Memory B cell (primary cell): ENCODE results near the gene HTT.
"Not testable (repeated sequence)": the region's sequence is repeated elsewhere in the genome, so short reads cannot be mapped to it uniquely, and the experiment has no call there.

Experiments used
- ATAC-seq: fragments of 150-1000 bp; cut with Tn5 transposase; 2 replicates; pipeline ENCODE4 v1.10.0; 2021; ENCODE audit warnings: low read depth, mild to moderate bottlenecking, moderate library complexity
- DNase-seq, 2 donors: peaks; one replicate each; pipeline ENCODE4 v3.0.0; 2022; ENCODE audit warnings: low spot score in 2 of 2
- H3K27ac Mint-ChIP-seq: one replicate; pipeline ENCODE4 v1.8.0; 2022; ENCODE audit warnings: mild to moderate bottlenecking, moderate library complexity, mixed read lengths
- H3K27me3 Mint-ChIP-seq: one replicate; pipeline ENCODE4 v1.8.0; 2022; ENCODE audit warnings: mixed read lengths
- H3K36me3 Mint-ChIP-seq: one replicate; pipeline ENCODE4 v1.8.0; 2022; ENCODE audit warnings: mild to moderate bottlenecking, mixed read lengths
- H3K4me1 Mint-ChIP-seq: one replicate; pipeline ENCODE4 v1.8.0; 2022; ENCODE audit warnings: mixed read lengths
- H3K4me3 Mint-ChIP-seq: one replicate; pipeline ENCODE4 v1.8.0; 2022; ENCODE audit warnings: mild to moderate bottlenecking, moderate library complexity, mixed read lengths
- H3K9me3 Mint-ChIP-seq: one replicate; pipeline ENCODE4 v1.8.0; 2022; ENCODE audit warnings: mixed read lengths

The HTT gene

DNA sequence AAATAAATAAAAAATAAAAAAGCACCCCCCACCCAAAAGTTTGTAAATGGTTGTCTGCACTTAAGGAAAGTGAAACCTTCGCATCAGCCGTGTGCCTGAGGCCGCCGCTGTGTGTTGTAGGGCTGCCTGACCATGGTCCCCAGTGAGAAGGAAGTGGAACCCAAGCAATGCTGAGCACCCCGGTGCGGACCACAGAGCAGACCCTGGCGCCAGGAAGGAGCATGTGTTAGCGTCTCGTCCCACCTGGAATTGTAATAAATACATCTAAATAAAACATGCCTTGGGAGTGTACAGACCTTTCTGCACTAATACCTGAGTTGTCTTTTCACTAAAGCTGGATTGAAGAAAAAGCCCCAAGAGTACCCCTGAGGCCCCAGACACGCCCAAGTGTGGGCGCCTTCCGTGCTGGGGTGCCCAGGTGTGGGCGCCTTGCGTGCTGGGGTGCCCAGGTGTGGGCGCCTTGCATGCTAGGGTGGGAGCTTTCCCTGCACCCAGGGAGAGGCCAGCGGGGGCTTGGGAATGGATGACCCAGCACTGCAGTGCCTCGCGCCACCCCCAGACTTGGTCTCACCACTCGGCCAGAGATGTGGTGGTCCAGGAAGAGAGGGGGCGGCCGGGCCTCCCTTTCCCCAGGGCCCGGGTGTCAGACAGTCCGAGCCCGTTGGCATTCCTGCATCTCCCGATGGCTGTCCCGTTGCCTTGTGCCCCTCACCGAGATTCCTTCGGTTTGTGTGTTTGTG lies 33.9 kb upstream of the HTT start:
- H3K4me3 Mint-ChIP-seq = peak overlapping the region; percentile 93
- peaks cover 41% of the 10 kb centered on the region for H3K4me1 Mint-ChIP-seq
- peaks cover 3% of the 10 kb centered on the region for H3K9me3 Mint-ChIP-seq
- H3K27ac Mint-ChIP-seq = peak overlapping the region; percentile 90
- H3K27me3 Mint-ChIP-seq = no peaks in the 10 kb centered on the region
- ATAC-seq (peak; percentile 38), DNase-seq (peak in 1 of 2 donors; percentile 28)
- peaks cover 4% of the 10 kb centered on the region for H3K36me3 Mint-ChIP-seq

DNA sequence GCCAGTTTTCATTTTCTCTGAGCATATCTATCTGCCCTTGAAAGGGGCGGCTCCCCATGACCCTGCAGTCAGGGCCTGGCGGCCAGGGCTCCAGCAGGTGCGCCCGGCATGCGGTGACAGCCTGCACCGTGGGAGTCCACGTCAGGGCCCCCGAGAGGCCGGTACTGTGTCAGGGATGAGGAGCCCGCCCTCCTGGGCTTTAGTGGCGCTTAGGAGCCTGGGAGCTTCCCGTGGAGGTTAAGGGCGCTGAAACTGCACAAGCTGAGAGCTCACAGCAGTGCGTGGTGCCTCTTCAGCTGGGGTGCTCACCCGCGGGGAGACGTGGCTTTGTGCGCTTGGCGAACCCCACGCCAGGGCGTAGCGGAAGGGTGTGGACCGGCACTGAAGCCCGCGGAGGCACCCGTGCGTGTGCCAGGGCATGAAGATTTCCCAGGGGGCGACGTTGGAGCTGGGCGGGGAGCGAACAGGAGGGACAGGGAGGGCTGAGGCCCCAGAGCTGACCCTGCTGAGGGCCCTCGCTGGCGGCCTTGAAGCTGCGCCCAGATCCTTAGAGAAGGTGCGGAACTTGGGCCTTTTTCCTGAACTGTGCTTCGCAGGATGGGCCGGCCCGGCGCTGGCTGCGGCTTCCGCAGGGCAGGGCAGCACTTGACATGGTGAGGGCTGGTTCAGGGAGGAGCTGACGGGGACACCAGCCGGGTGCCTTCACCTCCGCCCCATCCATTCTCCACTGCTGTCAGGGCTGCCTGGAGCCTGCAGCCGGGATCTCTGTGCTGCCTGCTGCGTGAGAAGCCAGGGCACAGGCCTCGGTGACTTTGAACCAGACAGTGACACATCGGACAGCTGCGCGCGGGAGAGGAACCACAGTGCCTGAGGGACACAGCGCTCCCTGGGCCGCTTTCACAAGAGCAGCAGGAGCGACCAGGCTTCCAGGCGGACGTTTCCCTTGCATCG lies 33.0 kb upstream of the HTT start:
- H3K36me3 Mint-ChIP-seq = peaks cover 5% of the 10 kb centered on the region
- peaks cover 3% of the 10 kb centered on the region for H3K9me3 Mint-ChIP-seq
- peak overlapping the region; percentile 90 for H3K27ac Mint-ChIP-seq
- ATAC-seq (peak; percentile 62), DNase-seq (peak; percentile 64)
- H3K27me3 Mint-ChIP-seq = no peaks in the 10 kb centered on the region
- H3K4me3 Mint-ChIP-seq = peak overlapping the region; percentile 93
- H3K4me1 Mint-ChIP-seq = peaks cover 48% of the 10 kb centered on the region

DNA sequence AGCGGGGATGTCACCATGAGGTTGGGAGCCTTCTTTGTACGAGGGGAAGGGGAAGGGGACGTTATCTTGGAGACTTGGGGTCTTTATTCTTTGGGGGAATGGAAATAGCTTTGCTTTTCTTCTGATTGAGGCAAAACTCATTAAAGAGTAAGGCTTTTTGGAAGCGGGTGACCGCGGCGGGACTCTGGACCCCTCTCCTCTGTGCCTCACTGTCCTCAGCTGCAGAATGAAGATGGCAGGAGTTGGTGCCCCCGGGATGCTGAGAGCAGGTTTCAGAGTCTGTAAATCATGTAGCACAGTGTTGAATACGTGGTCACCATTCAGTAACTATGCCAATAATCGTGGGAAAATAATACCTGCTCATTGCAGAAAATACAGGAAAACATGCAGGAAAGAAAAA lies 32.3 kb upstream of the HTT start:
- no peak for DNase-seq
- Mint-ChIP-seq H3K27ac (peak overlapping the region; percentile 90), H3K36me3 (peaks cover 5% of the 10 kb centered on the region), H3K27me3 (no peaks in the 10 kb centered on the region), H3K4me1 (peaks cover 43% of the 10 kb centered on the region), H3K9me3 (peaks cover 3% of the 10 kb centered on the region), H3K4me3 (peak overlapping the region; percentile 93)
- no peak for ATAC-seq

DNA sequence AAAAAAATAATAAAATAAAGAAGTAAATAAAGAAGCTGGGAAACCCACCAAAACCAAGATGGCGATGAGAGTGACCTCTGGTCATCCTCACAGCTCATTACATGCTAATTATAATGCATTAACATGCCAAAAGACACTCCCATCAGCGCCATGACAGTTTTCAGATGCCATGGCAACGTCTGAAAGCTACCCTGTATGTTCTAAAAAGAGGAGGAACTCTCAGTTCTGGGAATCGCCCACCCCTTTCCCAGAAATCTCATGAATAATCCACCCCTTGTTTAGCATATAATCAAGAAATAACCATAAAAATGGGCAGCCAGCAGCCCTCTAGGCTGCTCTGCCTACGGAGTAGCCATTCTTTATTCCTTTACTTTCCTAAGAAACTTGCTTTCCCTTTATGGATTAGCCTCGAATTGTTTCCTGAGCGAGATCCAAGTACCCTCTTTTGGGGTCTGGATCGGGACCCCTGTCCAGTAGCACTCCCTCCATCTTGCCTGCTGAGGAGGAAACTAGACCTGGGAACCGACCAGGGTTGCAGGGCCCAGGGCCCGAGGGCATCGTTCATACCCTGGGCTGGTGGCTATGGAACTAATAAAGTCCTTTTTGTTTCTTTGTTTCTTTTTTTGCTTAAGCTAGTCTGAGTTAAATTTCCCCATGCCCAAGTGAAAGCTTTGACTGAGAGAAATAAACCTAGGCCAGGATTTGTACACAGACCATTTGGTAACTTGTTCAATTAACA lies 31.0 kb upstream of the HTT start:
- H3K9me3 Mint-ChIP-seq = peaks cover 3% of the 10 kb centered on the region
- peaks cover 5% of the 10 kb centered on the region for H3K36me3 Mint-ChIP-seq
- ATAC-seq (no peak), DNase-seq (no peak)
- H3K4me3 Mint-ChIP-seq = peak overlapping the region; percentile 5
- H3K27me3 Mint-ChIP-seq = no peaks in the 10 kb centered on the region
- H3K4me1 Mint-ChIP-seq = peaks cover 44% of the 10 kb centered on the region
- H3K27ac Mint-ChIP-seq = no peak overlapping the region

DNA sequence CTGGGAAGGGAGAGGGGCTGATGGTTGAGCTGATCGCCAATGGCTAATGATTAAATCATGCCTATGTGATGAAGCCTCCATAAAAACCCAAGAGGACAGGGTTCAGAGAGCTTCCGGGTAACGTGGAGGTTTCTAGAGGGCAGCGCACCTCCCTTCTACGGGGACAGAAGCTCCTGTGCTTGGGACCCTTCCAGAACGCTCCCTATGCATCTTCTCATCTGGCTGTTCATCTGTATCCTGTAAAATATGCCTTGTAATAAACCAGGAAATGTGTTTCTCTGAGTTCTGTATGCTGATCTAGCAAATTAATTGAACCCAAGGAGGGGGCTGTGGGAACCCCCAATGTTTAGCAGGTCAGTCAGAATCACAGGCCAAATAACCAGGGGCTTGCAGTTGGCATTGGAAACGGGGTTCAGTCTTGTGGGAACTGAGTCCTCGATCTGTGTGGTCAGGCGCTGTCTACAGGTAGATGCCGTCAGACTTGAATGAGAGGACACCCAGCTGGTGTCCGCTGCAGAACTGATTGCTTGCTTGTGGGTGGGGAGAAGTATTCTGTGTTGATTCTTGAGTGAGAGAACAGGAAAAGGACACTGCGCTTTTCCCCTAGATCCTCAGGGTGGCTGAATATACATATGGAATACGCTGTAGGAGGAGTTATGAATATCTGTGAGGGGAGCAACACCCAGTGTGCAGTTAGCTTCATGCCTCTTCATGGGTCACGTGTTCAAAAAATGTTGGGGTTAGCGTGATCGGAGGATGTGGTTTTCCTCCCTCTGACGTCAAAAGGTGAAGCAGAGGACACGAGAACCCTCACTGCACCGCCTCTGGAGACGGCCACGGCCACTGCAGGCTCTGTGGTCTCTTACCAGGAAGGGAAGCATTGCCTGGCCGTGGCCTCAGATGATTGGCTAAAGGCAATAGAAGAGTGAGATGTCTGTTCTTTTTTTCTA lies 29.3 kb upstream of the HTT start:
- H3K27me3 Mint-ChIP-seq = no peaks in the 10 kb centered on the region
- H3K9me3 Mint-ChIP-seq = peaks cover 3% of the 10 kb centered on the region
- peak; percentile 64 to 69 for DNase-seq
- peak overlapping the region; percentile 54 for H3K4me3 Mint-ChIP-seq
- peak; percentile 54 for ATAC-seq
- peaks cover 42% of the 10 kb centered on the region for H3K4me1 Mint-ChIP-seq
- H3K27ac Mint-ChIP-seq = peak overlapping the region; percentile 95
- peaks cover 7% of the 10 kb centered on the region for H3K36me3 Mint-ChIP-seq

DNA sequence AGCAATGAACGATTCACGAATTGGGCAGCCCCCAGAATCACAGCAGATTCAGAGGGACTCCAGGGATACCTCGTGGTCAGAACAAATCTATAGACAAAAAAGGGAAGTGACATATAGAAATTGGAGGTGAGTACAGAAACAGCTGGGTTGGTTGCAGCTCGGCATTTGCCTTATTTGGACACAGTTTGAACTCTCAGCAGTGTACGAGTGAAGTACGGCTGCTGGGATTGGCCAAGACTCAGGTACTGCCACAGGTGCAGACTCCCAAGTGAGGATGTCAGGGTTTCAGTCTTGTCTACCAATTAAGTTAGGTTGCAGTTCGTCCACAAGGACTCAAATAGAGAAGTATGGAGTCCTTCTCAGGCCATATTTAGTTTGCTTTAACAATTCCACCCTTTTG lies 28.3 kb upstream of the HTT start:
- H3K4me1 Mint-ChIP-seq = peaks cover 38% of the 10 kb centered on the region
- H3K9me3 Mint-ChIP-seq = peaks cover 3% of the 10 kb centered on the region
- H3K4me3 Mint-ChIP-seq = peak overlapping the region; percentile 17
- no peaks in the 10 kb centered on the region for H3K27me3 Mint-ChIP-seq
- peak overlapping the region; percentile 95 for H3K27ac Mint-ChIP-seq
- peaks cover 7% of the 10 kb centered on the region for H3K36me3 Mint-ChIP-seq
- DNase-seq = no peak
- peak; percentile 12 for ATAC-seq

DNA sequence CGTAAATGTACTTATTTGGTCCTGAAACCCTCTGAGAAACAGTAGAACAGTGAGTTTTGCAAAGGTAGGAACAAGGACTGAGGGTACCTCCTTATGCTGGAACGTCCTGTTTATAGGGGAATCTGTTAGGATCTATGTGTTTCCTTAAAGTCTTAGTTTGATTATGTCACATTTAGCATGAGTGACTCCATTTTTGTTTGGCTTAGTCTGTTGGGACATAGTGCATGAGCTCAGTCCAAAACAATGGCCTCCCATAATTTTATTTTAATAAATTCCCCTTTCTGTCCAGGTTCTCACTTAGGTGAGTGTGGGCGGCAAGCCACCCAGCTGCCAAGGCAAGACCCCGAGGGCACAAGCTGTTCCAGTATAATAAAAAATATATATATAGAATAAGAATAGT lies 27.9 kb upstream of the HTT start:
- H3K4me1 Mint-ChIP-seq = peaks cover 38% of the 10 kb centered on the region
- H3K27ac Mint-ChIP-seq = peak overlapping the region; percentile 95
- H3K4me3 Mint-ChIP-seq = peak overlapping the region; percentile 17
- H3K36me3 Mint-ChIP-seq = peaks cover 7% of the 10 kb centered on the region
- DNase-seq (no peak), ATAC-seq (no peak)
- peaks cover 3% of the 10 kb centered on the region for H3K9me3 Mint-ChIP-seq
- no peaks in the 10 kb centered on the region for H3K27me3 Mint-ChIP-seq

DNA sequence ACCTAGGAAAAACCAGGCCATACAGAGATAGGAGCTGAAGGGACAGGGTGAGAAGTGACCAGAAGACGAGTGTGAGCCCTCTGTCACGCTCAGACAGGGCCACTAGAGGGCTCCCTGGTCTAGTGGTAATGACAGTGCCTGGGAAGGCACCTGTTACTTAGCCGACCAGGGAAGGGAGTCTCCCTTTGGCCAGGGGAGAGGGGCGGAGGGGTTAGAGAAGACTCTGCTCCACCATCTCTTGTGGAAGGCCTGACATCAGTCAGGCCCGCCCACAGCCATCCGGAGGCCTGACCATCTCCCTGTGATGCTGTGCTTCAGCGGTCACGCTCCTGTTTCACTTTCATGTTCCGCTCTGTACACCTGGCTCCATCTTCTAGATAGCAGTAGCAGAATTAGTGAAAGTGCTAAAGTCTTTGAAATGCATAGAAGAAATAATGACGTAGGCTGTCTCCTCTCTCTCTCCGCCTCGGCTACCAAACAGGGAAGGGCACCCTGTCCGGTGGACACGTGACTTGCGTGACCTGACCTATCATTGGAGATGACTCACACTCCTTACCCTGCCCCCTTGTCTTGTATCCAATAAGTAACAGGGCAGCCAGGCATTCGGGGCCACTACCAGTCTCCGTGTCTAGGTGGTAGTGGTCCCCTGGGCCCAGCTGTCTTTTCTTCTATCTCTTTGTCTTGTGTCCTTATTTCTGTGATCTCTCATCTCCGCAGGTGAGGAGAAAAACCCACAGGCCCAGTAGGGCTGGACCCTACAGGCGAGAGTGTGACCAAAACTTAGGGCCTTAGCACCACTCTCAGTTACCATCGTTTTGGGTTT lies 26.8 kb upstream of the HTT start:
- H3K27me3 Mint-ChIP-seq = no peaks in the 10 kb centered on the region
- peak; percentile 70 to 85 for DNase-seq

DNA sequence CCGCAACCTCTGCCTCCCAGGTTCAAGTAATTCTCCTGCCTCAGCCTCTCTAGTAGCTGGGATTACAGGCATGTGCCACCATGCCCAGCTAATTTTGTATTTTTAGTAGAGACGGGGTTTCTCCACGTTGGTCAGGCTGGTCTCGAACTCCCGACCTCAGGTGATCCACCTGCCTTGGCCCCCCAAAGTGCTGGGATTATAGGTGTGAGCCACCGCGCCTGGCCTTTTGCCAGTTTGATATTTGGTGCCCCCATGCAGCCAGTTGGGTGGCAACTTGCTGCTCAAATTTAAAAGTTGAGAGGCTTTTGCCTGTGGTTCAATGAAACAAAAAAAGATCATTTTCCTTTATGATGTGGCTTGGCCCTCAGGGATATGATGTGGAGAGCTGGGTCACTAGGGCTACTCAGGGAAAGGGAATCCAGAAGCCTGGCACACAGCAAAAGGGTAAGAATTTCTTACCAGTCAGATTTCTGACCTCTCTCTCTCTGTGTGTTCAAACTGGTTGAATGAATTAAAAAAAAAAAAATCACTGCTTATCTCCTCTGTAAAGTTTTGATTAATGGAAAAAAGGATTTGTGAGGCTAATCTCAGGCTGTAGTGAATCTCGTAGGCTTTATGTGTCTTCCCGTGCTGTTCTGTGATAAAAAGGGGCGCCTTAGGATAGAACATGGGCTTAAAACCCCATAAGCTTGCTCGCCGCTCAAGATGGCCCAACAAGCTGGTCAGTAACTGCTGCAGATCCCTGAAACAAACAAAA lies 23.2 kb upstream of the HTT start:
- not testable (repeated sequence) for H3K27ac Mint-ChIP-seq, H3K27me3 Mint-ChIP-seq

More for the DNA sequence above, 26.8 kb upstream of the HTT start:
- Mint-ChIP-seq H3K36me3 (peaks cover 7% of the 10 kb centered on the region), H3K4me3 (peak overlapping the region; percentile 64), H3K27ac (peak overlapping the region; percentile 95), H3K9me3 (peaks cover 3% of the 10 kb centered on the region), H3K4me1 (peaks cover 30% of the 10 kb centered on the region)
- peak; percentile 82 for ATAC-seq

DNA sequence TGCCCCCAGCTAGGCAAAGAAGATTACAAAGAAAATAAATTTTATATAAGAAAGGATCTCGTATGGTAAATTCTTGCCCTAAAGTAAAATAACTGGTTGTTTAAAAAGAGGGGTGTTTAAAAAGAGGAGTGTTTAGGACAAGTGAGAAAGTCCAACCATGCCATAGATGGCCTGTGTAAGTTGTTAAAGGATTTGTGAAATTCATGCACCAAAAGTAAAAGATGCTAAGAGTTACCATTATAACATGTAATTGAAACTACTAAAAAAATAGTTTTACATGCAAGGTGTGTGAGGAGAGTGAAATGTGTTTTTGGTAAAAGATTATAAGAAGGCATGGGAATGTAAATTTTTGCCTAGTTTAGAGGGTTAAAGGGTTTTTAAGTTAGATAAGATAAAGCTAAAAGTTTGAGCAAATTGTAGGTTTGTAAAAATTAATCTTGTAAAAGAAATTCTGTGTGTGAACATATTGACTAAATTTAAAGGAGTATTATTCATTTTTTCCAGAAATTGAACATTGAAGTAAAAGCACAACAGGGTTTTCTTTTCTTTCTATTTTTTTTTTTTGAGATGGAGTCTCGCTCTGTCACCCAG lies 20.2 kb upstream of the HTT start:
- peaks cover 10% of the 10 kb centered on the region for H3K4me1 Mint-ChIP-seq
- no peak for DNase-seq
- no peak for ATAC-seq
- peaks cover 7% of the 10 kb centered on the region for H3K9me3 Mint-ChIP-seq
- no peaks in the 10 kb centered on the region for H3K27me3 Mint-ChIP-seq
- H3K36me3 Mint-ChIP-seq = peaks cover 13% of the 10 kb centered on the region
- H3K4me3 Mint-ChIP-seq = no peak overlapping the region
- H3K27ac Mint-ChIP-seq = no peak overlapping the region

More for the DNA sequence above, 23.2 kb upstream of the HTT start:
- not testable (repeated sequence) for H3K9me3 Mint-ChIP-seq, H3K4me3 Mint-ChIP-seq, H3K4me1 Mint-ChIP-seq, DNase-seq, ATAC-seq
- H3K36me3 Mint-ChIP-seq = peaks cover 11% of the 10 kb centered on the region

DNA sequence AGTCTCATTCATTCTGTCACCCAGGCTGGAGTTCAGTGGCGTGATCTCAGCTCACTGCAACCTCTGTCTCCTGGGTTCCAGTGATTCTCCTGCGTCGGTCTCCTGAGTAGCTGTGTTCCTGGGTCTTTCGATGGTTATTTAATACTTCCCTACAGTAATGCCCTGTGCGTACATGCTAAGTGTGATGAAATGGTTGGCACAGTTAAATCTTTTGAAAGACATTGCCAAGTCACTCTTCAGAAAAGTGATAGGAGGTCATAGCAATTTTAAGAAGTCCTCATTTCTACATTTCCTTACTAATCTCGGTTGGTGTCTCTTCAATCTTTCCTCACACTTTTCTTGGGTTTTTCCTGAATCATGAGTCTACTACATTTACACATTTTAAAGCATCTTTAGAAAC lies 14.5 kb upstream of the HTT start:
- no peak for DNase-seq

More for the DNA sequence above, 14.5 kb upstream of the HTT start:
- no peak for ATAC-seq
- Mint-ChIP-seq H3K9me3 (peaks cover 4% of the 10 kb centered on the region), H3K4me1 (peaks cover 15% of the 10 kb centered on the region), H3K36me3 (peaks cover 11% of the 10 kb centered on the region), H3K27me3 (no peaks in the 10 kb centered on the region), H3K27ac (no peak overlapping the region), H3K4me3 (no peak overlapping the region)
